HL-60 (cell line): ENCODE data around the gene SLC25A21.
A peak's percentile ranks its signal among the peaks of the same experiment; 100 is the strongest.

Experiments
- DNase-seq, 2 experiments: peaks; one replicate each; pipeline ENCODE4 v3.0.0-alpha.2; 2010 to 2020; ENCODE audit warnings: low read depth in 1 of 2, low spot score in 1 of 2
- H3K27ac ChIP-seq: fragments of 250-450 bp; sonication (Bioruptor Pico); replicated peaks from 2 replicates; pipeline ENCODE4 v1.5.1; 2020; ENCODE audit warnings: mild to moderate bottlenecking, moderate library complexity
- H3K27me3 ChIP-seq: fragments of 250-450 bp; sonication (Bioruptor Pico); 2 replicates; pipeline ENCODE4 v1.5.1; 2021; ENCODE audit warnings: mild to moderate bottlenecking, moderate library complexity; ENCODE audit not compliant: insufficient read depth, poor library complexity, severe bottlenecking
- H3K4me3 ChIP-seq: replicated peaks from 2 replicates; pipeline ENCODE4 v1.5.1; 2011; ENCODE audit warnings: mild to moderate bottlenecking, control low read depth, low read length; ENCODE audit not compliant: insufficient read depth
- CTCF ChIP-seq: IDR thresholded peaks from one replicate; pipeline ENCODE4 v1.5.1; 2011; ENCODE audit warnings: low read length, control low read depth, inconsistent platforms; ENCODE audit not compliant: insufficient read depth
- GABPA ChIP-seq: IDR thresholded peaks from 2 replicates; pipeline ENCODE4 v1.6.1; 2012; ENCODE audit warnings: low read depth
- POLR2AphosphoS5 ChIP-seq: IDR thresholded peaks from 2 replicates; pipeline ENCODE4 v1.6.1; 2012; ENCODE audit warnings: low read depth
- REST ChIP-seq: IDR thresholded peaks from 2 replicates; pipeline ENCODE4 v1.6.1; 2012; ENCODE audit warnings: low read depth; ENCODE audit not compliant: insufficient replicate concordance
- SPI1 ChIP-seq: IDR thresholded peaks from 2 replicates; pipeline ENCODE4 v1.6.1; 2012; ENCODE audit warnings: low read depth, mild to moderate bottlenecking, borderline replicate concordance

SLC25A21 gene

DNA sequence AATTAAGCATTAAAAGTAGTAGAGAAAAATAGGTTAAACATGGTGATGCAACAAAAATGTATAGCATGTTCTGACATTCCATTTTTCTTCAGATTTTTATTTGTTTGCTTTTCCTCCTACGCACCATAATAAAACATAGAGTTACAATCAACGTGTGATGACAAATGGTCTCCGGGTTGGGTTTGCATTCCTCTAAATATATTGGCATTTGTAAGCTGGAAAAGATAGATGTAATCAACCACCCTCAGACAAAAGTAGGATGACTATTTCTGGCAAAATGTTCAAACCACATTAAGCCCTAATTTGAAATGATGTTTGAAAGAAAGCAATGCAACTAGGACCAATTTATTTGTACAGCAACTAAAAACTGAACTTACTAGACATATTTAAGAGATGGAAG, 58.4 kb downstream of the SLC25A21 start:
- DNase-seq, result no peak
- Histone ChIP-seq H3K27ac (no peak overlapping the region), H3K4me3 (no peak overlapping the region), H3K27me3 (no peaks in the 10 kb centered on the region)
- TF ChIP-seq SPI1, result no peak
- TF ChIP-seq POLR2AphosphoS5, result no peak
- no peak for TF ChIP-seq GABPA
- no peak for TF ChIP-seq CTCF
- TF ChIP-seq REST, result no peak

GRCh38 chr14:37098132-37098531, 74.3 kb downstream of the SLC25A21 start:
- no peak overlapping the region for H3K4me3 ChIP-seq
- DNase-seq, result no peak
- TF ChIP-seq REST (no peak), SPI1 (no peak)

GRCh38 chr14:37094502-37094901, 77.9 kb downstream of the SLC25A21 start:
- no peak overlapping the region for H3K27ac ChIP-seq
- no peak for DNase-seq
- TF ChIP-seq REST (no peak), POLR2AphosphoS5 (no peak), SPI1 (no peak), CTCF (no peak), GABPA (no peak)

More at GRCh38 chr14:37098132-37098531, 74.3 kb downstream of the SLC25A21 start:
- Histone ChIP-seq H3K27me3 (no peaks in the 10 kb centered on the region), H3K27ac (no peak overlapping the region)

GRCh38 chr14:37093364-37093763, 79.0 kb downstream of the SLC25A21 start:
- Histone ChIP-seq H3K4me3 (no peak overlapping the region), H3K27me3 (no peaks in the 10 kb centered on the region), H3K27ac (no peak overlapping the region)
- peak in 1 of 2 experiments; percentile 27 for DNase-seq
- no peak for TF ChIP-seq SPI1
- TF ChIP-seq REST, result no peak
- TF ChIP-seq CTCF, result no peak
- no peak for TF ChIP-seq GABPA
- no peak for TF ChIP-seq POLR2AphosphoS5

More at GRCh38 chr14:37094502-37094901, 77.9 kb downstream of the SLC25A21 start:
- Histone ChIP-seq H3K27me3 (no peaks in the 10 kb centered on the region), H3K4me3 (no peak overlapping the region)
